Smooth muscle cell (in vitro differentiated cells): Measurements from ENCODE around the gene TMED9. TPM values are rescaled to one million over a fixed set of nuclear protein-coding genes. Genes with fewer than 3 reads are reported as not detected.

Experiments used
- DNase-seq: peaks from one replicate; lab custom pipeline; 2025; ENCODE audit not compliant: unreplicated experiment; lab: John Stamatoyannopoulos, UW
- H2AFZ ChIP-seq: fragments of 200-600 bp; sonication (generic); 2 replicates; pipeline ENCODE4 v1.6.0; 2016; ENCODE audit warnings: antibody characterized with exemption, low read depth, mild to moderate bottlenecking
- H3F3A ChIP-seq: fragments of 200-600 bp; sonication (generic); 2 replicates; pipeline ENCODE4 v1.6.0; 2017; ENCODE audit warnings: antibody characterized with exemption, low read depth
- H3K27ac ChIP-seq: fragments of 200-600 bp; sonication (generic); 2 replicates; pipeline ENCODE4 v1.5.1; 2016; ENCODE audit warnings: low read depth, mild to moderate bottlenecking
- H3K27me3 ChIP-seq: fragments of 200-600 bp; sonication (generic); 2 replicates; pipeline ENCODE4 v1.6.1; 2016; ENCODE audit warnings: low read depth, mild to moderate bottlenecking
- H3K36me3 ChIP-seq: fragments of 200-600 bp; sonication (generic); 2 replicates; pipeline ENCODE4 v1.5.1; 2016; ENCODE audit warnings: low read depth
- H3K4me1 ChIP-seq: fragments of 200-600 bp; sonication (generic); 2 replicates; pipeline ENCODE4 v1.5.1; 2016; ENCODE audit warnings: low read depth
- H3K4me2 ChIP-seq: fragments of 200-600 bp; sonication (generic); 2 replicates; pipeline ENCODE4 v1.6.0; 2016; ENCODE audit warnings: mild to moderate bottlenecking
- H3K4me3 ChIP-seq: fragments of 200-600 bp; sonication (generic); 2 replicates; pipeline ENCODE4 v1.5.1; 2016; ENCODE audit warnings: mild to moderate bottlenecking
- H3K79me2 ChIP-seq: fragments of 200-600 bp; sonication (generic); 2 replicates; pipeline ENCODE4 v1.6.0; 2016; ENCODE audit warnings: low read depth, mild to moderate bottlenecking
- H3K9ac ChIP-seq: fragments of 200-600 bp; sonication (generic); 2 replicates; pipeline ENCODE4 v1.6.0; 2016; ENCODE audit warnings: low read depth
- H3K9me3 ChIP-seq: fragments of 200-600 bp; sonication (generic); replicated peaks from 2 replicates; pipeline ENCODE4 v1.5.1; 2016; ENCODE audit warnings: low read depth
- H4K20me1 ChIP-seq: fragments of 200-600 bp; sonication (generic); 2 replicates; pipeline ENCODE4 v1.6.0; 2016; ENCODE audit warnings: low read depth
- CTCF ChIP-seq: fragments of 200-600 bp; sonication (generic); IDR thresholded peaks from 2 replicates; pipeline ENCODE4 v1.5.1; 2017; ENCODE audit warnings: borderline replicate concordance, mild to moderate bottlenecking, antibody characterized with exemption; ENCODE audit not compliant: insufficient read depth, poor library complexity, severe bottlenecking
- WGBS: methylation state at CpG from one replicate; pipeline ENCODE4 v1.1.7; 2016; ENCODE audit warnings: low lambda C conversion rate; 5-methylcytosine and 5-hydroxymethylcytosine counted together
- polyA plus RNA-seq: library from polyadenylated mRNA; unstranded; fragments of >200 nt; fragmentation: Nextera tagmentation; extraction: Ambion mirVana; gene quantifications from 2 replicates; pipeline ENCODE4 v1.2.1, GENCODE V29; 2016
- total RNA-seq: library from RNA; depleted of rRNA; stranded (reverse); fragments of >200 nt; gene quantifications from 2 replicates; pipeline ENCODE4 v1.2.3, GENCODE V29; 2014

The TMED9 gene
- 211 and 224 TPM in 2 replicates for total RNA-seq
- 611 and 662 TPM in 2 replicates for polyA plus RNA-seq

- peak within 1 kb of the TSS; percentile 98 for H3K9ac ChIP-seq
- H3K9me3 ChIP-seq = no peaks in the 10 kb centered on the region
- H4K20me1 ChIP-seq = peaks cover 29% of the 10 kb centered on the region
- peak within 1 kb of the TSS; percentile 84 for H3K4me2 ChIP-seq
- H2AFZ ChIP-seq = peak within 1 kb of the TSS; percentile 93
- TF ChIP-seq CTCF = no peak
- H3K36me3 ChIP-seq = no peaks in the 10 kb centered on the region
- no peaks in the 10 kb centered on the region for H3K4me1 ChIP-seq
- H3F3A ChIP-seq = peaks cover 26% of the 10 kb centered on the region
- peak; percentile 50 for DNase-seq
- H3K27ac ChIP-seq = peak within 1 kb of the TSS; percentile 88
- H3K27me3 ChIP-seq = peaks cover 23% of the 10 kb centered on the region
- peak within 1 kb of the TSS; percentile 100 for H3K4me3 ChIP-seq
- under 1% methylated on average over 71 of the region's 71 CpGs for WGBS
- H3K79me2 ChIP-seq = peaks cover 17% of the 10 kb centered on the region
Measured at GRCh38 chr5:177592010-177592834, at the start of gene TMED9. Gene TMED9, plus strand, starts transcription at chr5:177592203. Its CDS starts 12 bp downstream, at chr5:177592215.

- Histone ChIP-seq H3K36me3 (no peaks in the 10 kb centered on the region), H3K9me3 (no peaks in the 10 kb centered on the region), H3K4me2 (no peak overlapping the region), H2AFZ (no peak overlapping the region), H3K79me2 (peaks cover 60% of the 10 kb centered on the region), H3K4me3 (no peak overlapping the region), H3K9ac (no peak overlapping the region), H3K4me1 (peaks cover 31% of the 10 kb centered on the region), H3K27ac (no peak overlapping the region), H4K20me1 (peaks cover 96% of the 10 kb centered on the region), H3K27me3 (no peaks in the 10 kb centered on the region), H3F3A (peaks cover 22% of the 10 kb centered on the region)
- TF ChIP-seq CTCF = no peak
- no peak for DNase-seq
- WGBS = 64% methylated on average over 4 of the region's 4 CpGs
Measured at GRCh38 chr5:177542816-177543465, 49.1 kb upstream of the TMED9 start.

GRCh38 chr5:177545487-177546257, 46.3 kb upstream of the TMED9 start:
- H3K27me3 ChIP-seq = no peaks in the 10 kb centered on the region
- peaks cover 96% of the 10 kb centered on the region for H4K20me1 ChIP-seq
- H3F3A ChIP-seq = peaks cover 20% of the 10 kb centered on the region
- peak overlapping the region; percentile 84 for H3K27ac ChIP-seq
- no peaks in the 10 kb centered on the region for H3K36me3 ChIP-seq
- WGBS = 35% methylated on average over 4 of the region's 4 CpGs
- H2AFZ ChIP-seq = no peak overlapping the region
- no peaks in the 10 kb centered on the region for H3K9me3 ChIP-seq
- H3K79me2 ChIP-seq = peaks cover 76% of the 10 kb centered on the region
- DNase-seq = no peak
- peak overlapping the region; percentile 16 for H3K9ac ChIP-seq
- peaks cover 26% of the 10 kb centered on the region for H3K4me1 ChIP-seq
- H3K4me2 ChIP-seq = peak overlapping the region; percentile 32
- H3K4me3 ChIP-seq = no peak overlapping the region
- TF ChIP-seq CTCF = no peak
